Smooth muscle cell (in vitro differentiated cells): ENCODE data around the gene LRRTM4. TPM values are rescaled to one million over a fixed set of nuclear protein-coding genes. Genes with fewer than 3 reads are reported as not detected.

Experiments
- DNase-seq: peaks from one replicate; lab custom pipeline; 2025; ENCODE audit not compliant: unreplicated experiment; lab: John Stamatoyannopoulos, UW
- H2AFZ ChIP-seq: fragments of 200-600 bp; sonication (generic); 2 replicates; pipeline ENCODE4 v1.6.0; 2016; ENCODE audit warnings: antibody characterized with exemption, low read depth, mild to moderate bottlenecking
- H3F3A ChIP-seq: fragments of 200-600 bp; sonication (generic); 2 replicates; pipeline ENCODE4 v1.6.0; 2017; ENCODE audit warnings: antibody characterized with exemption, low read depth
- H3K27ac ChIP-seq: fragments of 200-600 bp; sonication (generic); 2 replicates; pipeline ENCODE4 v1.5.1; 2016; ENCODE audit warnings: low read depth, mild to moderate bottlenecking
- H3K27me3 ChIP-seq: fragments of 200-600 bp; sonication (generic); 2 replicates; pipeline ENCODE4 v1.6.1; 2016; ENCODE audit warnings: low read depth, mild to moderate bottlenecking
- H3K36me3 ChIP-seq: fragments of 200-600 bp; sonication (generic); 2 replicates; pipeline ENCODE4 v1.5.1; 2016; ENCODE audit warnings: low read depth
- H3K4me1 ChIP-seq: fragments of 200-600 bp; sonication (generic); 2 replicates; pipeline ENCODE4 v1.5.1; 2016; ENCODE audit warnings: low read depth
- H3K4me2 ChIP-seq: fragments of 200-600 bp; sonication (generic); 2 replicates; pipeline ENCODE4 v1.6.0; 2016; ENCODE audit warnings: mild to moderate bottlenecking
- H3K4me3 ChIP-seq: fragments of 200-600 bp; sonication (generic); 2 replicates; pipeline ENCODE4 v1.5.1; 2016; ENCODE audit warnings: mild to moderate bottlenecking
- H3K79me2 ChIP-seq: fragments of 200-600 bp; sonication (generic); 2 replicates; pipeline ENCODE4 v1.6.0; 2016; ENCODE audit warnings: low read depth, mild to moderate bottlenecking
- H3K9ac ChIP-seq: fragments of 200-600 bp; sonication (generic); 2 replicates; pipeline ENCODE4 v1.6.0; 2016; ENCODE audit warnings: low read depth
- H3K9me3 ChIP-seq: fragments of 200-600 bp; sonication (generic); replicated peaks from 2 replicates; pipeline ENCODE4 v1.5.1; 2016; ENCODE audit warnings: low read depth
- H4K20me1 ChIP-seq: fragments of 200-600 bp; sonication (generic); 2 replicates; pipeline ENCODE4 v1.6.0; 2016; ENCODE audit warnings: low read depth
- WGBS: methylation state at CpG from one replicate; pipeline ENCODE4 v1.1.7; 2016; ENCODE audit warnings: low lambda C conversion rate; 5-methylcytosine and 5-hydroxymethylcytosine counted together
- polyA plus RNA-seq: library from polyadenylated mRNA; unstranded; fragments of >200 nt; fragmentation: Nextera tagmentation; extraction: Ambion mirVana; gene quantifications from 2 replicates; pipeline ENCODE4 v1.2.1, GENCODE V29; 2016
- total RNA-seq: library from RNA; depleted of rRNA; stranded (reverse); fragments of >200 nt; gene quantifications from 2 replicates; pipeline ENCODE4 v1.2.3, GENCODE V29; 2014
- TF ChIP-seq, protein P1 (sequence below): fragments of 200-600 bp; sonication (generic); IDR thresholded peaks from 2 replicates; pipeline ENCODE4 v1.5.1; 2017; ENCODE audit warnings: borderline replicate concordance, mild to moderate bottlenecking, antibody characterized with exemption; ENCODE audit not compliant: insufficient read depth, poor library complexity, severe bottlenecking

The LRRTM4 gene
- total and polyA plus RNA-seq, 2 experiments from 2014 or later = 1.4 to 5.5 TPM

DNA sequence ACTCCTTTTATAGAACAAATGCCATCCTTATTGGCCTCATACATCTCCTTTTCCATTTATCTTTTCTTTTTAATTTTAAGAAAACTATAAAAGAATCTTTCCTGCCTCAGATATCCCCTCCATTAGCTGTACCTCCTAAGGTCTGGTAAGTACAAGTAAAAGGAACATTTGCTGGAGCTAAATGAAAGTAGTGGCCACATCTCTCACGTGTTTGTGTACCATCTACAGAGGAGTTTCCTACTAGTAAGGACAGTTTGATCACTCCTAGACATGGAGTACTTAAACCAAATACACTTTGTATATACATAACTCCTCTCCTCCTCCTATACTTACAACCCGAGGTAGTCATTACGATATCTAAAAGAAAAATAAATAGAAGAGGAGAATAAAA lies 504.8 kb downstream of the LRRTM4 start:
- TF ChIP-seq, protein P1, sequence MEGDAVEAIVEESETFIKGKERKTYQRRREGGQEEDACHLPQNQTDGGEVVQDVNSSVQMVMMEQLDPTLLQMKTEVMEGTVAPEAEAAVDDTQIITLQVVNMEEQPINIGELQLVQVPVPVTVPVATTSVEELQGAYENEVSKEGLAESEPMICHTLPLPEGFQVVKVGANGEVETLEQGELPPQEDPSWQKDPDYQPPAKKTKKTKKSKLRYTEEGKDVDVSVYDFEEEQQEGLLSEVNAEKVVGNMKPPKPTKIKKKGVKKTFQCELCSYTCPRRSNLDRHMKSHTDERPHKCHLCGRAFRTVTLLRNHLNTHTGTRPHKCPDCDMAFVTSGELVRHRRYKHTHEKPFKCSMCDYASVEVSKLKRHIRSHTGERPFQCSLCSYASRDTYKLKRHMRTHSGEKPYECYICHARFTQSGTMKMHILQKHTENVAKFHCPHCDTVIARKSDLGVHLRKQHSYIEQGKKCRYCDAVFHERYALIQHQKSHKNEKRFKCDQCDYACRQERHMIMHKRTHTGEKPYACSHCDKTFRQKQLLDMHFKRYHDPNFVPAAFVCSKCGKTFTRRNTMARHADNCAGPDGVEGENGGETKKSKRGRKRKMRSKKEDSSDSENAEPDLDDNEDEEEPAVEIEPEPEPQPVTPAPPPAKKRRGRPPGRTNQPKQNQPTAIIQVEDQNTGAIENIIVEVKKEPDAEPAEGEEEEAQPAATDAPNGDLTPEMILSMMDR = no peak
- Histone ChIP-seq H3F3A (no peaks in the 10 kb centered on the region), H3K36me3 (no peaks in the 10 kb centered on the region), H3K4me3 (no peak overlapping the region), H3K9ac (no peak overlapping the region), H3K27ac (no peak overlapping the region), H3K4me2 (no peak overlapping the region), H3K27me3 (no peaks in the 10 kb centered on the region), H3K9me3 (no peaks in the 10 kb centered on the region), H4K20me1 (no peaks in the 10 kb centered on the region), H3K79me2 (no peaks in the 10 kb centered on the region), H2AFZ (no peak overlapping the region), H3K4me1 (peaks cover 13% of the 10 kb centered on the region)
- 78% methylated on average over 3 of the region's 3 CpGs for WGBS
- DNase-seq = no peak

DNA sequence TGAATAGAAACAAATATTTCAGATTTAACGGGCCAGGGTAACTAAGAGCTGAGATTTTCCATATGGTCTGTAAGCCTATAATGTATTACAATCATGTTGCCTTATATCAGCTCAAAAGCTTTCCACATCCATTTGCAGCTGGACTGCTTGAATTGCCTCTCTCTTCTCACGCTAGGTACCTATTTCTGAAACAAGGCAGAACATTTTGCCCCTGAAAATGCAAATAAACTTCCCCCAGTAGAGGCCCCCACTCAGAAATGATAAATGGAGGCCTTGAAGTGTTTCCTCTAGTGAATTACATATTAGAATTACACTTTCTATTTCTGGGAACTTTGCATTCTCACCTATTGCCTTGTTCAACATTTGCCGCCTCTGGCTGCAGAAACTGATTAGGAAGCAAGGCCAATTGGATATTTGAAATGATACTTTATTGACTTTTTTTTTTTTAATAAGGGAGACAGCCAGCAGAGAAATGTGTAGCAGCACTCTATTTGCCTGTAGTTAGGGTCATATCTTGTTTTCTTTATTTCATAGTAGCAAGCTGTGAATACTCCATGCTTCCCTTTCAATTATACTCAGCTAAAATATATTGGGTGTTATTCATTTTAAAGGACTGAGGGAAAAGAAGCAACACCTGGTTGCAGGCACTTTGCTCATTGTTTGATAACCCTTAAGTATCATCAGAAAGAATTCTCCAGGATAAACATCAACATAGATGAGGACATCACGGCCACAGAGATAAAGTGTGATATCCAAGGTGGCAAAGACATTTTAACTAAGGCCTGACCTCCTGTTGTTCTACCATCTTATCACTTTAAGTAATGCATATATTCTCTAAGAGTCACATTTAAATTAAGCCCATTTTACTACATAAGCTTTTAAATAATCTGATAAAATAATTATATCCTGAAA lies 505.5 kb downstream of the LRRTM4 start:
- no peaks in the 10 kb centered on the region for H3K27me3 ChIP-seq
- no peaks in the 10 kb centered on the region for H3F3A ChIP-seq
- H3K4me2 ChIP-seq = no peak overlapping the region
- no peak overlapping the region for H3K4me3 ChIP-seq
- no peak overlapping the region for H3K27ac ChIP-seq
- DNase-seq = no peak
- no peaks in the 10 kb centered on the region for H3K9me3 ChIP-seq
- H3K36me3 ChIP-seq = no peaks in the 10 kb centered on the region
- TF ChIP-seq, protein P1 = no peak
- peaks cover 13% of the 10 kb centered on the region for H3K4me1 ChIP-seq
- H4K20me1 ChIP-seq = no peaks in the 10 kb centered on the region
- H2AFZ ChIP-seq = no peak overlapping the region
- no peak overlapping the region for H3K9ac ChIP-seq
- no peaks in the 10 kb centered on the region for H3K79me2 ChIP-seq
- 83% methylated on average over 4 of the region's 4 CpGs for WGBS

DNA sequence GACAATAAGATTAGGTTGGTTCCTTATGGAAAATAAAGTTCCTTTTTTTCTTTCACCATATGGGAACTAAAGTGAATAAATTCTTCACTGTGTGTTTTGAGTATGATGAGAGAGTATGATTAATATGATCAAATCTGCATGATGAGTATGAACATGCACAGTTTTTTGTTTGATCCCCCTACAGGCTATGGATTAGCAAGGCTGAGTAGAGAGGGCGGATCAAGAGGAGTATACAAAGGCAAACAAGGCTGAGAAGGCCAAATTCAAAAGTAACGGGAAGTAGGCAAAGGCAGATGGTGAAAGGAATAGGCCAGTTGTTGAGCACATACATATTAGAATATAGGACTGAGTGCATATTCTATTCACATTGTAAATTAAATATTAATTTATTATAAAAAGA lies 508.2 kb downstream of the LRRTM4 start:
- no peak overlapping the region for H3K9ac ChIP-seq
- WGBS = 90% methylated on average over 2 of the region's 2 CpGs
- no peak overlapping the region for H3K27ac ChIP-seq
- H3K4me3 ChIP-seq = no peak overlapping the region
- no peak for DNase-seq
- no peak overlapping the region for H3K4me2 ChIP-seq
- no peak overlapping the region for H2AFZ ChIP-seq
- peaks cover 13% of the 10 kb centered on the region for H3K4me1 ChIP-seq
- H3K27me3 ChIP-seq = no peaks in the 10 kb centered on the region
- H3K79me2 ChIP-seq = no peaks in the 10 kb centered on the region
- no peaks in the 10 kb centered on the region for H4K20me1 ChIP-seq
- TF ChIP-seq, protein P1 = no peak
- no peaks in the 10 kb centered on the region for H3F3A ChIP-seq
- H3K9me3 ChIP-seq = no peaks in the 10 kb centered on the region
- no peaks in the 10 kb centered on the region for H3K36me3 ChIP-seq
